GM12872 (cell line): ENCODE results near the gene DUSP12.

Source experiments
- TF ChIP-seq, protein P1 (sequence below): IDR thresholded peaks from 3 replicates; pipeline ENCODE4 v1.5.1; 2011; ENCODE audit warnings: low read depth, mild to moderate bottlenecking, low read length, moderate library complexity; ENCODE audit not compliant: insufficient read depth

The DUSP12 gene

DNA sequence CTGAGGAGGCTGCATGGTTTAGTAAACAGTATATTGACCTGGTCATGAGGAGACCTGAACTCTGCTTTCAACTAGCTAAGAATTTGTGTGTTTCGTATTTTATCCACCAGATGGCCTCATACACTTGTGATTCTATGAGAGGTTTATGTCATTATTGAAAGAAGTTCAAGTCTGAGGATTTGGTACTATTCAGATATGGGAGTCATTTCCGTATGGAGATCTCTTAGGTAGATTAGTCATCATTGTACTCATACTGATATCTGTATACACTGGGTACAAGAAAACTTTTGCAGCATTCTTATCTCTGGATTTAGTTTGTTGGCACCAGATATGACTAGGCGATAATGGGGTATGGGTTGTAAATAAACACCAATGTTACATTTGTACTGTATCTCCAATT, 43.2 kb downstream of the DUSP12 start:
- TF ChIP-seq, protein P1, sequence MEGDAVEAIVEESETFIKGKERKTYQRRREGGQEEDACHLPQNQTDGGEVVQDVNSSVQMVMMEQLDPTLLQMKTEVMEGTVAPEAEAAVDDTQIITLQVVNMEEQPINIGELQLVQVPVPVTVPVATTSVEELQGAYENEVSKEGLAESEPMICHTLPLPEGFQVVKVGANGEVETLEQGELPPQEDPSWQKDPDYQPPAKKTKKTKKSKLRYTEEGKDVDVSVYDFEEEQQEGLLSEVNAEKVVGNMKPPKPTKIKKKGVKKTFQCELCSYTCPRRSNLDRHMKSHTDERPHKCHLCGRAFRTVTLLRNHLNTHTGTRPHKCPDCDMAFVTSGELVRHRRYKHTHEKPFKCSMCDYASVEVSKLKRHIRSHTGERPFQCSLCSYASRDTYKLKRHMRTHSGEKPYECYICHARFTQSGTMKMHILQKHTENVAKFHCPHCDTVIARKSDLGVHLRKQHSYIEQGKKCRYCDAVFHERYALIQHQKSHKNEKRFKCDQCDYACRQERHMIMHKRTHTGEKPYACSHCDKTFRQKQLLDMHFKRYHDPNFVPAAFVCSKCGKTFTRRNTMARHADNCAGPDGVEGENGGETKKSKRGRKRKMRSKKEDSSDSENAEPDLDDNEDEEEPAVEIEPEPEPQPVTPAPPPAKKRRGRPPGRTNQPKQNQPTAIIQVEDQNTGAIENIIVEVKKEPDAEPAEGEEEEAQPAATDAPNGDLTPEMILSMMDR: peak; percentile 40; the same call in 2 of the 3 replicates

DNA sequence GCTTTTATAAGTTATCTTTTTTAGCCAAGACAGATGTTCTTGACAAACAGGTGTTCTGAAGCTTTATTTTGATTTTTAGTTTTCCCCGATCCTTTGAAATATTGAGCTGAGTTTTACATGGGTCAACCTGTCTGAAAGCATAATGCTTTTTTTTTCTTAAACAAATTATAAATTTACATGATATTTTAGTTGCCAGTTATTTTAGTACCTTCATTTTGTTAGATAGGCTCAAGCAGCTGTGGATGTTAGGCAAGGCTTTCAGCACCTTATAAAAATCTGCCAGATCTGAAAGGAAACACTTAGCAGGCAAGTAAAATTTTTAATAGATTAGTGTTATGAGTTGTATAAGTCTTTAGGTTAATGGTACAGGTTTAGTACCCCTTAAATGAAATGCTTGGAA, 50.2 kb downstream of the DUSP12 start:
- TF ChIP-seq, protein P1: no peak

DNA sequence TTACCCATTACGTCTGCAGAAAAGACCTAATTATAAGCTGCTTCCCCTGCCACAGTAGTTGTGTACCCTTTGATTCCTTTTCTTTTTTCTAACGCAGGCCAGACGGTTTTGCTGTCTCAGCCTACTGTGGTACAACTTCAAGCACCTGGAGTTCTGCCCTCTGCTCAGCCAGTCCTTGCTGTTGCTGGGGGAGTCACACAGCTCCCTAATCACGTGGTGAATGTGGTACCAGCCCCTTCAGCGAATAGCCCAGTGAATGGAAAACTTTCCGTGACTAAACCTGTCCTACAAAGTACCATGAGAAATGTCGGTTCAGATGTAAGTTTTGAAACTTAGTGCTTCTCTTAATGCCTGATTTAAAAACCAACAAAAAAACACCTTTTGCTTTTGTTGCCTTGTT, 52.4 kb downstream of the DUSP12 start:
- TF ChIP-seq, protein P1: no peak

DNA sequence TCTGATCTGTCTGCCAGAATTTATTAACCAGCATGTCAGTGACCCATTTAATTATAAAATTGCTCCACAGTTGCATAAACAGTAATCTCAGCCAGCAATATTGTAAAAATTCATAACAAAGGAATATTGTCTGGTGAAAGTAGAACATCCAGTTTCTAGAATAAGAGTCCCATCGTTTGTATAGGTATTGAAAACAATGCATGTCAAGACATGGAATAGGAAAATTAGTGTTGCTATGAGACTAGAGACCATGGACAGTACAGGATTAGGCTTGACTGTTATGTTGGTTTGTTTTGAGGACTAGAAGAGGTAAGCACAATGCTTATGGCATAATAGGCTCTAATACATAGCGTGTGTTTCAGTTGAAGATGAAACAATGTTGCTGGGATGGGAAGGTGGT, 53.6 kb downstream of the DUSP12 start:
- TF ChIP-seq, protein P1: no peak

DNA sequence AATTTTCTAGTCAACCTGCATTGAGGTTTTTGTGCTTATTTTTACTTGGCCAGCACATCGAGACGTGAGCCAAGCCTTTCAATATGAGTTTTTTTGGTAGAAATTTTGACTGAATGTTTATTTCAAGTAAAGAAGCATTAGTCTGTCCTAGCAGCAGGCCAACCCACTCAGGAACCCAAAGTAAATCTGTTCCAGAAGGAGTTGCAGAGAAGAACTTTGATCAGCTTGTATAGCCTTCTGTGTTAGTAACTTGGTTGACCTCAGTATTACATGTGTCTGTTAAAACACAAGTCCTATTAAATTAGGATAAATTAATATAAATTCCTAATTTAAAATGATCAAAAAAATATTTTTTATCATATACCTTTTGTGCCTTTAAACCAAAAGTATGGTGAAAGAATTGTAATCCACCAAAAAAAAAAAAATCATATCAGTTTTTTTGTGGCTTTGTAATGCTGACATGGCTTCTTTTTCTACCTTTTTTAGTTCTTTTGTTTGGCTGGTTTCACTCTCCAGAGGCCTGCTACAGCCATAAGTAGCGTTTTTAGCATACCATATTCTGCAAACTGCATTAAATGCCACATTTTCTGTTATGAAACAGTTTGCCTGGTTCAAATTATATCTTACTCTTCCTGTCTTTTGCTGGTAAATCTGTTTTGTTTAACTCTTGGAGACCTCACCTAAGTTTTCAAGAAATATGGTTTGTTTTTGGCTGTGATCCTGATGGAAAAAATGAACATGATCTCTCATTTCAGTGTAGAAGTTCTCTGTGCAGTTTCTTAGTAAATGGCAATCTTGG, 56.0 kb downstream of the DUSP12 start:
- TF ChIP-seq, protein P1: no peak
